GM20431 (cell line): ENCODE results near the gene MYG1.
"Not testable (repeated sequence)": the region's sequence is repeated elsewhere in the genome, so short reads cannot be mapped to it uniquely, and the experiment has no call there.

Experiments
- in situ Hi-C: fragments of 300-500 bp; cut with MseI, MboI; formaldehyde crosslinking; loops from one replicate; pipeline ENCODE4 v1.15.0; 2020; ENCODE audit warnings: low sequenced_read_pairs; ENCODE audit not compliant: unreplicated experiment

The MYG1 gene

GRCh38 chr12:53324779-53325510 is 25.4 kb downstream of the MYG1 start:
- in situ Hi-C loops: no loop called here

DNA sequence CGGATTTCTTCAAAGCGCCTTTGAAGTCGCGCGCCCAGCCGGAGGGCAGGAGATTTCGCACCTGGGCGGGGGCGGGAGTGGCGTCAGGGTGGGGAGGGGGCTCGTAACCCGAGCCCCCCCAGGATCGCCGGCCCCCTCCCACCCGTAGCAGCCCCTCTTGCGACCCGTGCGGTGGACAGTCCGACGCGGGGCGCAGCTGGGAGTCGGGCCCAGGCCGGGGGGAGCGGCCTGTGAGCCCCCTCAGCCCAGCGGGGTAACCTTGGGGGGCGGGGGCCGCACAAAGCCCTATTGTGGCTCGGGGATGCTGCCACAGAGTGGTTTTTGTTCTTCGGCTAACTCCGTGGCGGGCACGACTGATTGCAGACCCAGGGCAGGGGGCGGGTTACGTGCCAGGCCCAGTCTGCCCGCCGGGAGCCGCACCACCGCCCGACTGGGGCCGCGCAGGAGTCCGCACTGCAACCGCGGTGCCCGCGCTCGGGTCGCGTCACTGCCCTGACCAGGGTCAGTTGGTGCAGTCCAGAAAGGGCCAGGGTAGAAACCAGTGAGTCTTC is 26.1 kb downstream of the MYG1 start:
- in situ Hi-C loops: no loop called here

DNA sequence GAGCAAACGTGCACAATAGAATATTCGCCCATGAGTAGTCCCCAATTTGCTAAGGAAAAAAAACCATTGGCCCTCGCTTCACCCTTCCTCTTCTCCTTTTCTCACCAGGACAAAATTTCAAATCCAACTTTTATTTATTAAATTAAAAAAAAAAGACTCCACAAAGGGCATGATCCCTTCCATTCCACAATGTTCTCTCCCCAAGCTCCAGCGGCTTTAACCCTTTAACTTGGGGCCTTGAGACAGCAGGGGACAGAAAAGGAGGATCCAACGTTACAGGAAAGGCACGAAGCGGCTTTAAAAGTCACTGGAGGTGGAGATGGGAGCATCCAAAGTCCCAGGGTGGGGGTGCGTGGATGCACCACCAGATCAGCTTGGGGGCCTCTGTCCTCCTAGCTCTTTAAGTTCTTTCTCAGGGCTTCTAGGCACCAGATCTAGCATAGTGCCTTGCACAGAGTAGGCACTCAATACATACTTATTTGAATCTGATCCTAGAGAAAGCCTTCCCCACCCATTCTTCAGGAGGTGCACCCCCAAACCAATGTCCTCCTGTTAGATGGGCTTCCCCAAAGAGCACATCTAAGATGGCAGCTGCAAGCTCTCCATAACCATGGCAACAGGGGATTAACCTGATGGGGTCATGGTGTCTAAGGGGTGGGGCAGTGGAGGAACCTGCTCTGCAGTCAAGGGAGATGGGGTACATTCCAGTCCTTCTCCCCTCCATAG is 27.1 kb downstream of the MYG1 start:
- in situ Hi-C loops: no loop called here

DNA sequence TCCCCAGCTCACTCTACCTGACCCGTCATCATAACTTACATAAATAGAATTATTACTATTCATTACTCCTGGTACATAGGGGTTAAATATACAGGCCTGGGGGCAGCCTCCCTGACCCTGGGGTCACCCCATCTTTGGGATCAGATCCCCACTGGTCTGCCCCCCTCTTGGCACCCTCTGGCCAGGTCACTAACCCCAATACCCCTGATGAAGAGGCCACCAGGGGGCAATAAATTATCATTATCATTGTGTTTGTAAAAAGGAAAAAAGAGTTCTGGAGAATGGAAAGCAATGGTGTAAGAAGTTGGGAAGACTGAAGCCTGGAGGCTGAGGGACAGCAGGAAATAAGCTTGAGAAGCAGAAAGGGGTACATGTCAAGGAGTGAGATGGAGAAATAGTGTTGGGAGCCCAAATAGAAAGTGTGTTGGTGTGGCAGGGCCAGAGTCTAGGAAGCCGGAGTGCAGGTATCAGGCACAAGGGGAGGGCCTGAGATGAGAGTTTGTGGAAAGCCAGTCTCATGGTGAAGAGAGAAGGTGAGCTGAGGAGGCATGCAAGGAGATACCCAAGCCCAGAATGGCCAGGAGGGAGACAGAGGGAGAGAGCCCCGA is 28.0 kb downstream of the MYG1 start:
- in situ Hi-C loops: no loop called here

DNA sequence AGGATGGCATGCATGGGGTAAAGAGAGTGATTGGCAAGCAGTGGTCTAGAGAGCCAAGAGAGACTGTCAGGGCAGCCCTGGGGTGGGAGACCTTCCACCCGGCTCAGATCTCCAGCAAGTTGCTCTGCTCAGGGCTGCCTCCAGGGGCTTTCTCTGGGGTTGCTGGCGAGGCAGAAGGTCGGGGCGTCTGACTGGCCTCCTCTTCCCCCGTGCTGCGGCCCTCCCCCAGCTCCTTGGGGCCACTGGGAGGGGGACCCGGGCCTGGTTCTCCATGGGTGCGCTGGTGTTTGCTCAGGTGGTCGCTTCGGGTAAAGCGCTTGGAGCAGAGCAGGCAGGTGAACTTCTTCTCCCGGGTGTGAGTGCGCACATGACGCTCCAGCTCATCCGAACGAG is 28.5 kb downstream of the MYG1 start:
- in situ Hi-C loops: no loop called here

DNA sequence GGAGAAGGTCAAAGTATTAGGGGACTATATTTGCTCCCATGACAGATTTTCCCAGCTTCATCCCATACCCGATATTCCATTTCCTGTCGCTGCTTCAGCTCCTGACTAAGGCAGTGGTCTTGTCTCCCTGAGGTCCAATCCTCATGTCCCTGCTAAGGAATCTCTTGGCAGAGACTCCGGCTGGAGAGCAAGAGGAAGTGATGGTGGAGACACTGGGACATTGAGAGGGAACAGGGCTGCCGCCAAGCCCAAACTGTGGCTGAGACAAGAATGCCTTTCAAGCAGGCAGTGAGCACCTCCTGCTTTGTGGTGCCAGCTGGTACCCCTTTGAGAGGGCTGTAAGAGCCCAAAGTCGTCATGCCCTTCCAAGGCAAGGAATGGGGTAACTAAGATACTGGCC is 31.2 kb downstream of the MYG1 start:
- in situ Hi-C loops: no loop called here

- in situ Hi-C loops: not testable (repeated sequence)
These were observed 32.8 kb downstream of the MYG1 start for GRCh38 chr12:53332339-53332738.

DNA sequence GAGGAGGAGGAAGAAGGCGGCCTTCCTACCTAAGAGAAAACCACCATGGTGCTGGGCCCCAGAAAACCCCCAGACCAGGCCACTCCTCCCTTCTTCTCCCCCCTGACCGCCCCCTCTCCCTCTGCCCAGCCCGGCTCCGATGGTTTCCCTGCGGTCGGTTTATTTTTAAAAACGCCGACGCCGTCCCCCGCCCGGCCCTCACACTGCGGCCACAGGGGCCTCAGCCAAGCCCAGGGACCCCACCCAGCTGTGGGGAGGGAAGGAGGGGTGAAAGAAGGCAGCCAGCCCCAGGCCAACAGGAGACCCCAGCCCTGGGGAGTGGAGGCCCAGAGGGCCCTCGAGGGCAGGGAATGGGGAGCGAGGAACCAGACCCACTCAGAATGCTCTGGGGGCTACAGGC is 33.2 kb downstream of the MYG1 start:
- in situ Hi-C loops: no loop called here

GRCh38 chr12:53333289-53333688 is 33.8 kb downstream of the MYG1 start:
- in situ Hi-C loops: no loop called here

GRCh38 chr12:53333845-53334244 is 34.4 kb downstream of the MYG1 start:
- in situ Hi-C loops: no loop called here

GRCh38 chr12:53334822-53335221 is 35.3 kb downstream of the MYG1 start:
- in situ Hi-C loops: no loop called here

- in situ Hi-C loops: no loop called here
These were observed 36.7 kb downstream of the MYG1 start, which contains the start of gene SP7 for GRCh38 chr12:53336181-53336681. Gene SP7 (minus strand): TSS chr12:53336354. CDS start chr12:53335646, 708 bp downstream.

- in situ Hi-C loops: no loop called here
These were observed 38.5 kb downstream of the MYG1 start for GRCh38 chr12:53338017-53338416.

DNA sequence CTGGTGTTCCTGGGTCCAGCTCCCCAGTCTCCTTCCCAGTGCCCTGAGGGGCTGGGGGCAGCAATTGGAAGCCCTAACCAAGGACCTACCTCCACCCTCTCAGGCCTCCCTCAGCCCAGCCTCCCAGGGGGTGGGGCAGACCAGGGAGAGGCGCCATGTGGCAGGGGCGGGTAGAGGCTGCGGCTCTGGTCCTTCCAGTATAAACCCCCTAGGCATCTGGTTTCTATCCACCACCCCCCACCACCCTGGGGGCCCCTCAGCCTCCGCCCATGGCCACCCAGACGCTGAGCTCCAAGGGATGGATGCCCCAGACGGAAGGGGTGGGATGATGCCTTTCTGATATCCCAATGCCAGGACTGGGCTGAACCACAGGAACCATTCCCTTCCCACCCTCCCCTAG is 39.4 kb downstream of the MYG1 start:
- in situ Hi-C loops: no loop called here

DNA sequence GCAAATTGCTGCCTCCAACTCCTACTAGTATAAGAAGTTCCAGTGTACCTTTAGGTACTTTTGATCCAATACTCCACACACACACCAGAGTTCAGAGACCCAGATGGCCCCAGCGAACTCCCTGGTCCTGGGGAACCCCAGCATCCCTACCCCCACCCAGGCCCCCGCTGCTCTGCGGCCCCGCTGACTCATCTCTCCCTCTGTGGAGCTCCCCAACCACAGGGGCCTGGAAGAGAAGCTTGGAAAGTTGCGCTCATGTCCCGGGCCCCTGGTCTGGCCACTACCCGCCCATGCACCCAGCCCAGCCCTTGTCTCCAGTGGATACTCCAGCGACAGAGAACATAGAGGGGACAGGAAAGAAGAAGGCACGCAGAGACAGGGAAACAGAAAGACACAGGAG is 40.9 kb downstream of the MYG1 start:
- in situ Hi-C loops: no loop called here

- in situ Hi-C loops: no loop called here
These were observed 44.0 kb downstream of the MYG1 start for GRCh38 chr12:53343449-53343848.

DNA sequence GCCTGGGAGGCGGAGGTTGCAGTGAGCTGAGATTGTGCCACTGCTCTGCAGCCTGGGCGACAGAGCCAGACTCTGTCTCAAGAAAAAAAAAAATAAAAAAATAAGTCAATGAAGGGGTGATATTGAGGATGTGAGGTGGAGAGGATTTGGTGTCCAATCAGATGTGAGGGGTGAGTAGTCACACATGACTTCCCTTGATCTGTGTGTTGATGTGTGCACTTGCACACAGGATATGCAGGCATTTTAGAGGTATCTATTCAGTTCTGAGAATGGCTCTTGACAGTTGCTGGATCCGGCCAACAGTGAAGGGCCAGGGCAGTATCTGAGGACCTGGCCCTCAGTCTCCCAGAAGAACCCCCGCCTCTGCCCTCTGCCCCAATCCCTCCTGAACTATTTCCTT is 44.5 kb downstream of the MYG1 start:
- in situ Hi-C loops: no loop called here

DNA sequence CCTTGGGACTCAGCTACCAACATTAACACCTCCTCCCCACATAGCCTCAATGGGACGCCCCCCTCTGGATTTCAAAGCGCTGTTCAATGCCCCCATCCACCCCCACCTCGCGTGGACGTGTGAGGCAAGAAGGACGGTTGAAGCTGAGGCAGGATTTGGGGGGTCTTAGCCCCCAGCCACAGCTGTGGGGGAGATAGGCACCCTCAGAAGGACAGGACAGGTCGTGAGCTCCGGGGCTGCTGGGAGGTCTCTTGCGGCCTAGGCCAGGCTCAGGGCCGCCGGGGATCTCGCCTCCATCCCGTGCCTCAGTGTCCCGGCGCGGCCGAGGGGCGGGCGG is 45.0 kb downstream of the MYG1 start:
- in situ Hi-C loops: no loop called here

DNA sequence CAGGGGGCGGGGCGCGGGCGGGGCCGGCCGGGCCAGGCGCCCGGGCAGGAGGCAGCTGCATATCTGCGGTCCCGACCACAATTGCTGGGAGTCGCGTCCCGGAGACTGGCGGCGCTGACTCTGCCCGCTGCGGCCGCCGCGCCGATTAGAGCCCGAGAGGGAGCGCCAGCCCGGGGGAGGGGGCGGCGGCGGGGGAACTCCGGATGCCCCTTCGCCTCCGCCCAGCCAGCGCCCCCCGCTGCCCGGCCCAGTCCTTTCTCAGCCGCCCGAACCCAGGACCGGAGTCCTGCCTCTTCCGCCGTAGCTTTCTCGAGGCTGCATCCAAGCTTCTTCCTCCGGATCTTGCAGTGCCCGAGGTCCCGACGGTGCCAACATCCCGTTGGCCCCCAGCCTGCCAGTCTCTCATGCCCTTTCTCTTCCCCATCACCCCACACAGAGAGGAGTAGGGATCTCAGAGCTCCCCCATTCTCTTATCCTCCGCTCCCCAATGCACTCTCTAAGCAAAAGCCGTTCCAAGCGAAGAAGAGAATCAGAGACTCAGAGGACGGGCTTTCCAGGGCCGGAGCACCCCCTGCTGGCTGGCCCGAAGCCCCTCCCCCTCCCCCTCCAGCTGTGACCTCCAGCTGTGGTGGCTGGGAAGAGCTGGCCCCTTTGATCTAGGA is 45.5 kb downstream of the MYG1 start:
- in situ Hi-C loops: no loop called here

DNA sequence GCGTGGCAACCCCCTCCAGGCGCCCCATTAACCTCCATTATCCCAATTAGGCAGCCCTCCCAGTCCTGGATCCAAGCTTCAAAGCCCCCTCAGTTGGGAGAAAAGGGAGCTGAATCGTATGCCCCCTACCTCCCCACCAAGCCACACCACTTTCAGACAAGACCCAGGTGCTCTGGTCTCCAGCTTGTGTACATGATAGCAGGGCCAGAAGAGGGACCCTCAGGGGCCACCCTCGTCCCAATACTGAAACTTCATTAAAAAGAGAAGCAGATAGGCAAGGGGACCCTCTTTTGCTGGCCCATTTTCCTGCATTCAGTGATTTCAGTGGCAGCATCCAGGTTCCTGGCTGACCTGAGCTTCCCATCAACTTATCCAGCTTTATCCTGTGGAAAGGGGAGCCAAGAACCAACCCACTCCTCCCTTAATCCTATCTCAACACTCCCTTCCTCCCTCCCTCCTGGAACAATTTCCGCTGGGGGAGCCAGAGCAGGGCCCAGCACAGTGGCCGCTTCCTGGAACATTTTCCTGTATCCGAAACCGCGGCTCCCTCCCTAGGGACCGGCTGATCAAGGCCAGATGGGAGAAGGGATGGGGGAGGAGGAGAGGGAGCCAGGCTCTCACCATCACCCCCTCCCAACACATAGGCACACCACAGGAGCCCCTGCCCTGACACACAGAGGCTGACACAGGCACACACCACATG is 46.1 kb downstream of the MYG1 start:
- in situ Hi-C loops: no loop called here
